Activated CD4-positive, alpha-beta T cell treated with anti-CD3 and anti-CD28 coated beads for 36 hours (primary cell): Measurements from ENCODE around the gene ATP5PB. TPM values are rescaled to one million over a fixed set of nuclear protein-coding genes. Genes with fewer than 3 reads are reported as not detected.

Experiments
- ATAC-seq: fragments of 200-7000 bp; cut with Tn5 transposase; one replicate; pipeline ENCODE4 v1.10.0; 2021; ENCODE audit warnings: mild to moderate bottlenecking, moderate library complexity
- CTCF ChIA-PET: fragments of 350-600 bp; sonication (Branson Sonifier 250); formaldehyde crosslinking; loops from one replicate; lab custom pipeline; 2021; ENCODE audit warnings: antibody characterized with exemption; lab: Charles Lee
- POLR2A ChIA-PET: fragments of 350-600 bp; sonication (Branson Sonifier 250); formaldehyde crosslinking; loops from one replicate; lab custom pipeline; 2021; ENCODE audit warnings: antibody characterized with exemption, inconsistent platforms; lab: Charles Lee
- DNase-seq: peaks from one replicate; pipeline ENCODE4 v3.0.0-alpha.2; 2020
- H3K27ac Mint-ChIP-seq: one replicate; pipeline ENCODE4 v1.8.0; 2021; ENCODE audit warnings: mixed read lengths
- H3K27me3 Mint-ChIP-seq: one replicate; pipeline ENCODE4 v1.8.0; 2021; ENCODE audit warnings: mixed read lengths
- H3K36me3 Mint-ChIP-seq: one replicate; pipeline ENCODE4 v1.8.0; 2021; ENCODE audit warnings: low read depth, mixed read lengths
- H3K4me1 Mint-ChIP-seq: one replicate; pipeline ENCODE4 v1.8.0; 2021; ENCODE audit warnings: mixed read lengths
- H3K4me3 Mint-ChIP-seq: one replicate; pipeline ENCODE4 v1.8.0; 2021; ENCODE audit warnings: mild to moderate bottlenecking, moderate library complexity, mixed read lengths
- H3K9me3 Mint-ChIP-seq: one replicate; pipeline ENCODE4 v1.8.0; 2021; ENCODE audit warnings: low read depth, mixed read lengths
- intact Hi-C, 2 experiments: fragments of 100-400 bp; cut with DNase I in 1 of 2; cut with micrococcal nuclease in 1 of 2; formaldehyde crosslinking; loops; one replicate each; pipeline versions ENCODE4 v1.14.2 to v1.15.1; 2022 to 2024; cut with DNase I, micrococcal nuclease
- total RNA-seq, 2 experiments: library from RNA; stranded (reverse); gene quantifications; one replicate each; pipeline ENCODE4 v1.2.3, GENCODE V29; 2021

ATP5PB gene
- total RNA-seq, 2 experiments from 2014 or later = 292 to 301 TPM

GRCh38 chr1:111487133-111487532 lies 37.9 kb downstream of the ATP5PB start:
- POLR2A ChIA-PET = no interaction called here
- H3K9me3 Mint-ChIP-seq = no peaks in the 10 kb centered on the region
- ATAC-seq (no peak), DNase-seq (no peak)
- H3K27me3 Mint-ChIP-seq = no peaks in the 10 kb centered on the region
- H3K4me1 Mint-ChIP-seq = no peaks in the 10 kb centered on the region
- no peak overlapping the region for H3K27ac Mint-ChIP-seq
- intact Hi-C loops = no loop called here
- H3K4me3 Mint-ChIP-seq = no peak overlapping the region
- H3K36me3 Mint-ChIP-seq = no peaks in the 10 kb centered on the region
- CTCF ChIA-PET = interaction anchor here (0.6 kb wide), 1 partner anchor 409 kb away, joined by 3 read pairs; no protein-coding TSS in a partner anchor

- ChIA-PET CTCF (interaction anchor here (0.9 to 1.0 kb wide), 2 partner anchors 10 to 13 kb away, joined by 3 read pairs; no protein-coding TSS in a partner anchor), POLR2A (no interaction called here)
- intact Hi-C loops = no loop called here
- no peak overlapping the region for H3K4me3 Mint-ChIP-seq
- H3K36me3 Mint-ChIP-seq = no peaks in the 10 kb centered on the region
- DNase-seq (no peak), ATAC-seq (no peak)
- H3K27me3 Mint-ChIP-seq = no peaks in the 10 kb centered on the region
- H3K4me1 Mint-ChIP-seq = no peaks in the 10 kb centered on the region
- H3K27ac Mint-ChIP-seq = no peak overlapping the region
- H3K9me3 Mint-ChIP-seq = no peaks in the 10 kb centered on the region
These were observed 39.4 kb downstream of the ATP5PB start for GRCh38 chr1:111488669-111489068.

- CTCF ChIA-PET = interaction anchor here (0.8 to 2.0 kb wide), 3 partner anchors 11 to 249 kb away, joined by 3 to 11 read pairs (median 3); no protein-coding TSS in a partner anchor
- intact Hi-C loops = no loop called here
These were observed 40.3 kb downstream of the ATP5PB start for GRCh38 chr1:111489604-111490003.

GRCh38 chr1:111490220-111490619 lies 41.0 kb downstream of the ATP5PB start:
- ChIA-PET POLR2A (interaction anchor here (1.0 kb wide), 1 partner anchor 13 kb away, joined by 3 read pairs; the partner anchor contains the start of genes ADORA3 and TMIGD3), CTCF (interaction anchor here (0.8 to 2.0 kb wide), 3 partner anchors 12 to 248 kb away, joined by 3 to 11 read pairs (median 3); no protein-coding TSS in a partner anchor)
- Mint-ChIP-seq H3K36me3 (no peaks in the 10 kb centered on the region), H3K4me3 (no peak overlapping the region), H3K27me3 (no peaks in the 10 kb centered on the region), H3K4me1 (no peaks in the 10 kb centered on the region), H3K9me3 (peaks cover 9% of the 10 kb centered on the region), H3K27ac (no peak overlapping the region)
- no peak for DNase-seq
- intact Hi-C loops = no loop called here
- ATAC-seq = no peak

More at GRCh38 chr1:111489604-111490003, 40.3 kb downstream of the ATP5PB start:
- Mint-ChIP-seq H3K4me3 (no peak overlapping the region), H3K27me3 (no peaks in the 10 kb centered on the region), H3K27ac (no peak overlapping the region), H3K4me1 (no peaks in the 10 kb centered on the region), H3K9me3 (peaks cover 4% of the 10 kb centered on the region), H3K36me3 (no peaks in the 10 kb centered on the region)
- ATAC-seq = no peak
- POLR2A ChIA-PET = interaction anchor here (1.0 kb wide), 1 partner anchor 14 kb away, joined by 3 read pairs; the partner anchor contains the start of genes ADORA3 and TMIGD3
- DNase-seq = no peak

- no peak overlapping the region for H3K27ac Mint-ChIP-seq
- peaks cover 3% of the 10 kb centered on the region for H3K4me1 Mint-ChIP-seq
- no peak for DNase-seq
- no peak for ATAC-seq
- no peaks in the 10 kb centered on the region for H3K36me3 Mint-ChIP-seq
- H3K27me3 Mint-ChIP-seq = no peaks in the 10 kb centered on the region
- ChIA-PET CTCF (interaction anchor here (0.7 to 2.0 kb wide), 2 partner anchors 17 to 419 kb away, joined by 4 to 11 read pairs; no protein-coding TSS in a partner anchor), POLR2A (no interaction called here)
- H3K4me3 Mint-ChIP-seq = no peak overlapping the region
- peaks cover 12% of the 10 kb centered on the region for H3K9me3 Mint-ChIP-seq
- intact Hi-C loops = no loop called here
These were observed 41.8 kb downstream of the ATP5PB start for GRCh38 chr1:111491070-111491469.

- DNase-seq (no peak), ATAC-seq (peak; percentile 73)
- POLR2A ChIA-PET = interaction anchor here (0.6 to 1.1 kb wide), 2 partner anchors 12 to 188 kb away, joined by 3 read pairs; no protein-coding TSS in a partner anchor
- Mint-ChIP-seq H3K4me1 (peaks cover 32% of the 10 kb centered on the region), H3K36me3 (peaks cover 5% of the 10 kb centered on the region), H3K27me3 (no peaks in the 10 kb centered on the region), H3K4me3 (no peak overlapping the region), H3K27ac (peak overlapping the region; percentile 76), H3K9me3 (peaks cover 20% of the 10 kb centered on the region)
- CTCF ChIA-PET = interaction anchor here (0.5 to 7.7 kb wide), 8 partner anchors 9 to 492 kb away, joined by 3 to 72 read pairs (median 4); no protein-coding TSS in a partner anchor
- intact Hi-C loops = no loop called here
These were observed 47.1 kb downstream of the ATP5PB start for GRCh38 chr1:111496398-111496797.

GRCh38 chr1:111497592-111497991 lies 48.3 kb downstream of the ATP5PB start:
- ChIA-PET POLR2A (interaction anchor here (0.6 to 1.0 kb wide), 6 partner anchors 9 to 127 kb away, joined by 3 to 7 read pairs (median 4); no protein-coding TSS in a partner anchor), CTCF (interaction anchor here (0.8 to 7.7 kb wide), 8 partner anchors 10 to 270 kb away, joined by 3 to 72 read pairs (median 4); no protein-coding TSS in a partner anchor)
- intact Hi-C loops = no loop called here
- ATAC-seq (peak; percentile 52), DNase-seq (no peak)
- Mint-ChIP-seq H3K27me3 (no peaks in the 10 kb centered on the region), H3K27ac (peak overlapping the region; percentile 66), H3K9me3 (peaks cover 20% of the 10 kb centered on the region), H3K36me3 (peaks cover 5% of the 10 kb centered on the region), H3K4me1 (peaks cover 34% of the 10 kb centered on the region), H3K4me3 (no peak overlapping the region)

GRCh38 chr1:111499026-111499785 lies 49.9 kb downstream of the ATP5PB start:
- peaks cover 19% of the 10 kb centered on the region for H3K9me3 Mint-ChIP-seq
- H3K27ac Mint-ChIP-seq = no peak overlapping the region
- ATAC-seq = no peak
- ChIA-PET POLR2A (interaction anchor here (0.6 kb wide), 1 partner anchor 111 kb away, joined by 5 read pairs; no protein-coding TSS in a partner anchor), CTCF (interaction anchor here (0.9 to 7.7 kb wide), 5 partner anchors 9 to 257 kb away, joined by 3 to 72 read pairs (median 3); no protein-coding TSS in a partner anchor)
- no peak for DNase-seq
- peaks cover 50% of the 10 kb centered on the region for H3K4me1 Mint-ChIP-seq
- H3K27me3 Mint-ChIP-seq = no peaks in the 10 kb centered on the region
- H3K4me3 Mint-ChIP-seq = no peak overlapping the region
- H3K36me3 Mint-ChIP-seq = peaks cover 5% of the 10 kb centered on the region
- intact Hi-C loops = no loop called here

- Mint-ChIP-seq H3K4me1 (peaks cover 65% of the 10 kb centered on the region), H3K27me3 (no peaks in the 10 kb centered on the region), H3K27ac (no peak overlapping the region), H3K9me3 (peaks cover 5% of the 10 kb centered on the region), H3K36me3 (peaks cover 5% of the 10 kb centered on the region), H3K4me3 (no peak overlapping the region)
- intact Hi-C loops = no loop called here
- ChIA-PET POLR2A (no interaction called here), CTCF (interaction anchor here (1.6 kb wide), 1 partner anchor 246 kb away, joined by 3 read pairs; no protein-coding TSS in a partner anchor)
- ATAC-seq = no peak
- no peak for DNase-seq
These were observed 52.4 kb downstream of the ATP5PB start for GRCh38 chr1:111501645-111502044.

GRCh38 chr1:111503585-111504060 lies 54.4 kb downstream of the ATP5PB start, which contains the start of the genes ADORA3 and TMIGD3:
TSS of gene ADORA3 (minus strand) at chr1:111503633. CDS start at chr1:111503354, 279 bp downstream.
TSS of gene TMIGD3 (minus strand) at chr1:111503633. CDS start at chr1:111503354, 279 bp downstream.
- POLR2A ChIA-PET = interaction anchor here (0.7 kb wide), 1 partner anchor 14 kb away, joined by 3 read pairs; no protein-coding TSS in a partner anchor

GRCh38 chr1:111504097-111504496 lies 54.8 kb downstream of the ATP5PB start:
- ATAC-seq = no peak
- ChIA-PET CTCF (no interaction called here), POLR2A (no interaction called here)
- intact Hi-C loops = no loop called here
- Mint-ChIP-seq H3K27ac (no peak overlapping the region), H3K36me3 (no peaks in the 10 kb centered on the region), H3K27me3 (no peaks in the 10 kb centered on the region), H3K4me3 (no peak overlapping the region), H3K9me3 (no peaks in the 10 kb centered on the region), H3K4me1 (peaks cover 60% of the 10 kb centered on the region)
- DNase-seq = no peak

More at GRCh38 chr1:111503585-111504060, 54.4 kb downstream of the ATP5PB start, which contains the start of the genes ADORA3 and TMIGD3:
- H3K36me3 Mint-ChIP-seq = no peaks in the 10 kb centered on the region
- H3K27me3 Mint-ChIP-seq = no peaks in the 10 kb centered on the region
- DNase-seq = no peak
- CTCF ChIA-PET = interaction anchor here (0.6 to 1.6 kb wide), 6 partner anchors 8 to 266 kb away, joined by 3 to 4 read pairs (median 3); no protein-coding TSS in a partner anchor
- peaks cover 58% of the 10 kb centered on the region for H3K4me1 Mint-ChIP-seq
- no peaks in the 10 kb centered on the region for H3K9me3 Mint-ChIP-seq
- H3K4me3 Mint-ChIP-seq = no peak within 1 kb of the TSS
- intact Hi-C loops = no loop called here
- no peak within 1 kb of the TSS for H3K27ac Mint-ChIP-seq
- ATAC-seq = no peak
